HG03439 (cell line): ENCODE results near the gene PHC3.

Source experiments
- ATAC-seq: cut with Tn5 transposase; IDR thresholded peaks from one replicate; pipeline ENCODE4 v1.9.1; 2021; ENCODE audit warnings: mild to moderate bottlenecking, moderate library complexity; ENCODE audit not compliant: unreplicated experiment

PHC3 gene

GRCh38 chr3:170079536-170080165 lies 101.9 kb downstream of the PHC3 start:
- ATAC-seq: no peak

GRCh38 chr3:170078620-170079281 lies 102.8 kb downstream of the PHC3 start:
- ATAC-seq: no peak

GRCh38 chr3:170077361-170077760 lies 104.2 kb downstream of the PHC3 start:
- no peak for ATAC-seq

- ATAC-seq: no peak
Measured at GRCh38 chr3:170076715-170077238, 104.8 kb downstream of the PHC3 start.

GRCh38 chr3:170075441-170076091 lies 106.0 kb downstream of the PHC3 start:
- no peak for ATAC-seq

GRCh38 chr3:170064108-170064507 lies 117.4 kb downstream of the PHC3 start:
- no peak for ATAC-seq

- no peak for ATAC-seq
Measured at GRCh38 chr3:170063691-170064090, 117.8 kb downstream of the PHC3 start.

- no peak for ATAC-seq
Measured at GRCh38 chr3:170062769-170063168, 118.8 kb downstream of the PHC3 start.

- ATAC-seq: no peak
Measured at GRCh38 chr3:170062068-170062467, 119.5 kb downstream of the PHC3 start.

- no peak for ATAC-seq
Measured at GRCh38 chr3:170059447-170059846, 122.1 kb downstream of the PHC3 start.

GRCh38 chr3:170058127-170058526 lies 123.4 kb downstream of the PHC3 start:
- no peak for ATAC-seq

GRCh38 chr3:170057550-170057949 lies 124.0 kb downstream of the PHC3 start:
- no peak for ATAC-seq

GRCh38 chr3:170056710-170057454 lies 124.7 kb downstream of the PHC3 start:
- ATAC-seq: peak; percentile 89

- ATAC-seq: peak; percentile 63
Measured at GRCh38 chr3:170055209-170055608, 126.3 kb downstream of the PHC3 start.

GRCh38 chr3:170054204-170054603 lies 127.3 kb downstream of the PHC3 start:
- no peak for ATAC-seq

- no peak for ATAC-seq
Measured at GRCh38 chr3:170052398-170052797, 129.1 kb downstream of the PHC3 start.

- no peak for ATAC-seq
Measured at GRCh38 chr3:170050753-170051152, 130.8 kb downstream of the PHC3 start.

GRCh38 chr3:170049146-170050000 lies 132.2 kb downstream of the PHC3 start:
- ATAC-seq: no peak

GRCh38 chr3:170047133-170047404 lies 134.5 kb downstream of the PHC3 start:
- ATAC-seq: no peak

- no peak for ATAC-seq
Measured at GRCh38 chr3:170046269-170047132, 135.0 kb downstream of the PHC3 start.
